PC-3 (cell line): Measurements from ENCODE around the gene REPS2. TPM values are rescaled to one million over a fixed set of nuclear protein-coding genes. Genes with fewer than 3 reads are reported as not detected.

Experiments used
- ATAC-seq: fragments of 200-7000 bp; cut with Tn5 transposase; 2 replicates; pipeline ENCODE4 v1.9.1; 2020; ENCODE audit warnings: mild to moderate bottlenecking, moderate library complexity
- BruUV-seq: library from RNA; stranded (reverse); fragments of 400-500 nt; replicated peaks from 2 replicates; lab custom pipeline; 2021; lab: Mats Ljungman, UMichigan
- CTCF ChIA-PET: fragments of 300-600 bp; sonication (Branson Sonifier 250); formaldehyde crosslinking; loops from one replicate; lab custom pipeline; 2022; ENCODE audit warnings: antibody characterized with exemption; lab: Charles Lee
- POLR2A ChIA-PET: fragments of 300-600 bp; sonication (Branson Sonifier 250); formaldehyde crosslinking; loops from one replicate; lab custom pipeline; 2022; ENCODE audit warnings: antibody characterized with exemption; ENCODE audit not compliant: unreplicated experiment; lab: Charles Lee
- DNase-seq: peaks from one replicate; pipeline ENCODE4 v3.0.0-alpha.2; 2015
- H2AFZ ChIP-seq: fragments of 300-600 bp; sonication (generic); 2 replicates; pipeline ENCODE4 v1.6.0; 2016; ENCODE audit warnings: antibody characterized with exemption, low read length
- H3F3A ChIP-seq: fragments of 300-600 bp; sonication (generic); one replicate; pipeline ENCODE4 v1.6.0; 2017; ENCODE audit warnings: antibody characterized with exemption, low read length, control low read depth, mild to moderate bottlenecking; ENCODE audit not compliant: unreplicated experiment
- H3K27ac ChIP-seq: fragments of 300-600 bp; sonication (generic); 2 replicates; pipeline ENCODE4 v1.5.1; 2016; ENCODE audit warnings: mild to moderate bottlenecking, low read length
- H3K27me3 ChIP-seq: fragments of 300-600 bp; sonication (generic); 2 replicates; pipeline ENCODE4 v1.6.1; 2016; ENCODE audit warnings: low read length, mixed read lengths
- H3K36me3 ChIP-seq: fragments of 300-600 bp; sonication (generic); 2 replicates; pipeline ENCODE4 v1.6.1; 2016; ENCODE audit warnings: low read depth, mixed run types, low read length, mixed read lengths
- H3K4me1 ChIP-seq: fragments of 300-600 bp; sonication (generic); 2 replicates; pipeline ENCODE4 v1.5.1; 2016; ENCODE audit warnings: low read length; ENCODE audit not compliant: insufficient read depth
- H3K4me2 ChIP-seq: fragments of 300-600 bp; sonication (generic); 2 replicates; pipeline ENCODE4 v1.6.0; 2016; ENCODE audit warnings: low read length
- H3K4me3 ChIP-seq: fragments of 300-600 bp; sonication (generic); 2 replicates; pipeline ENCODE4 v1.5.1; 2016; ENCODE audit warnings: mild to moderate bottlenecking, low read length, mixed read lengths
- H3K79me2 ChIP-seq: fragments of 300-600 bp; sonication (generic); 2 replicates; pipeline ENCODE4 v1.6.1; 2017; ENCODE audit warnings: low read length, mixed read lengths
- H3K9ac ChIP-seq: fragments of 300-600 bp; sonication (generic); 2 replicates; pipeline ENCODE4 v1.6.0; 2016; ENCODE audit warnings: mild to moderate bottlenecking, low read length
- H3K9me2 ChIP-seq: fragments of 300-600 bp; sonication (generic); replicated peaks from 2 replicates; pipeline ENCODE4 v1.6.1; 2016; ENCODE audit warnings: mixed run types, low read length, mixed read lengths
- H3K9me3 ChIP-seq: fragments of 300-600 bp; sonication (generic); 2 replicates; pipeline ENCODE4 v1.6.1; 2016; ENCODE audit warnings: low read length, mixed read lengths
- H4K20me1 ChIP-seq: fragments of 300-600 bp; sonication (generic); 2 replicates; pipeline ENCODE4 v1.6.1; 2016; ENCODE audit warnings: low read length, mixed read lengths
- CTCF ChIP-seq: fragments of 300-600 bp; sonication (generic); conservative IDR thresholded peaks from 2 replicates; pipeline ENCODE4 v1.5.1; 2017; ENCODE audit warnings: antibody characterized with exemption, low read depth, mild to moderate bottlenecking, low read length
- EZH2 ChIP-seq: fragments of 300-600 bp; sonication (generic); IDR thresholded peaks from one replicate; pipeline ENCODE4 v1.6.1; 2017; ENCODE audit warnings: antibody characterized with exemption, mild to moderate bottlenecking, low read length; ENCODE audit not compliant: unreplicated experiment
- EZH2phosphoT487 ChIP-seq: fragments of 300-600 bp; sonication (generic); IDR thresholded peaks from 2 replicates; pipeline ENCODE4 v1.6.1; 2018; ENCODE audit warnings: mild to moderate bottlenecking, antibody characterized with exemption, low read length, borderline replicate concordance
- intact Hi-C: fragments of 100-400 bp; cut with micrococcal nuclease; formaldehyde crosslinking; loops from 2 replicates; pipeline ENCODE4 v1.9.0; 2023
- total RNA-seq: library from RNA; depleted of rRNA; stranded (reverse); fragments of >200 nt; gene quantifications from 2 replicates; pipeline ENCODE4 v1.2.3, GENCODE V29; 2014

The REPS2 gene
- total RNA-seq, 1 experiment from 2014 or later = 6.3 TPM

- Histone ChIP-seq H3K9me3 (no peaks in the 10 kb centered on the region), H3K4me3 (no peak overlapping the region), H3K36me3 (no peaks in the 10 kb centered on the region), H4K20me1 (no peaks in the 10 kb centered on the region), H3F3A (no peaks in the 10 kb centered on the region), H3K4me1 (no peaks in the 10 kb centered on the region), H3K9me2 (no peaks in the 10 kb centered on the region), H3K4me2 (no peak overlapping the region), H3K27ac (no peak overlapping the region), H2AFZ (no peak overlapping the region), H3K9ac (no peak overlapping the region), H3K79me2 (no peaks in the 10 kb centered on the region), H3K27me3 (no peaks in the 10 kb centered on the region)
- CTCF ChIA-PET = no interaction called here
- BruUV-seq = no TSS peak
- no peak for TF ChIP-seq CTCF
- no peak for TF ChIP-seq EZH2
- no peak for TF ChIP-seq EZH2phosphoT487
- intact Hi-C loops = no loop called here
- POLR2A ChIA-PET = no interaction called here
- ATAC-seq (0 out of 2 replicates have a peak, but pooled peaks have one; percentile 18), DNase-seq (peak; percentile 17)
Measured at GRCh38 chrX:16970977-16971376, 24.5 kb downstream of the REPS2 start.

- Histone ChIP-seq H3K4me2 (no peak overlapping the region), H3K9me3 (no peaks in the 10 kb centered on the region), H3K9me2 (no peaks in the 10 kb centered on the region), H3K4me3 (no peak overlapping the region), H3K4me1 (no peaks in the 10 kb centered on the region), H3K36me3 (no peaks in the 10 kb centered on the region), H3K27me3 (no peaks in the 10 kb centered on the region), H4K20me1 (no peaks in the 10 kb centered on the region), H3K9ac (no peak overlapping the region), H3K27ac (no peak overlapping the region), H3F3A (no peaks in the 10 kb centered on the region), H2AFZ (no peak overlapping the region), H3K79me2 (no peaks in the 10 kb centered on the region)
- BruUV-seq = no TSS peak
- TF ChIP-seq CTCF = no peak
- no peak for TF ChIP-seq EZH2phosphoT487
- TF ChIP-seq EZH2 = no peak
- DNase-seq (no peak), ATAC-seq (no peak)
- intact Hi-C loops = no loop called here
- ChIA-PET POLR2A (no interaction called here), CTCF (no interaction called here)
Measured at GRCh38 chrX:16971694-16972093, 25.2 kb downstream of the REPS2 start.

GRCh38 chrX:16975233-16975632 is 28.8 kb downstream of the REPS2 start:
- TF ChIP-seq EZH2phosphoT487 (no peak), CTCF (no peak), EZH2 (no peak)
- BruUV-seq = no TSS peak
- no peaks in the 10 kb centered on the region for H3K9me3 ChIP-seq
- H3K79me2 ChIP-seq = no peaks in the 10 kb centered on the region
- POLR2A ChIA-PET = no interaction called here
- H3K27me3 ChIP-seq = no peaks in the 10 kb centered on the region
- H3K4me1 ChIP-seq = no peaks in the 10 kb centered on the region
- H3K4me3 ChIP-seq = no peak overlapping the region
- no peaks in the 10 kb centered on the region for H4K20me1 ChIP-seq
- no peaks in the 10 kb centered on the region for H3K9me2 ChIP-seq
- H2AFZ ChIP-seq = no peak overlapping the region
- no peak for ATAC-seq
- H3K9ac ChIP-seq = no peak overlapping the region
- no peak overlapping the region for H3K4me2 ChIP-seq
- DNase-seq = no peak
- no peaks in the 10 kb centered on the region for H3K36me3 ChIP-seq
- intact Hi-C loops = no loop called here
- H3K27ac ChIP-seq = no peak overlapping the region
- CTCF ChIA-PET = no interaction called here
- no peaks in the 10 kb centered on the region for H3F3A ChIP-seq
